ENCODE data around the gene DRD4. TPM values are rescaled to one million over a fixed set of nuclear protein-coding genes. Genes with fewer than 3 reads are reported as not detected.

Gene DRD4
- total RNA-seq, 1 experiment from 2014 or later: not detected

- no peak for DNase-seq
- Histone ChIP-seq H3K4me1 (no peaks in the 10 kb centered on the region), H3K9me3 (replicated peaks) (no peaks in the 10 kb centered on the region), H3K27ac (no peak overlapping the region), H3K27me3 (no peaks in the 10 kb centered on the region), H3K36me3 (peaks cover 4% of the 10 kb centered on the region; the same call in 1 of the 2 replicates), H3K4me3 (no peak overlapping the region)
Measured at GRCh38 chr11:657691-658126, 20.6 kb downstream of the DRD4 start.

GRCh38 chr11:659532-660085 is 22.5 kb downstream of the DRD4 start:
- peaks cover 14% of the 10 kb centered on the region; the same call in 1 of the 2 replicates for H3K36me3 ChIP-seq
- H3K4me3 ChIP-seq: no peak overlapping the region
- H3K27ac ChIP-seq: no peak overlapping the region
- H3K27me3 ChIP-seq: no peaks in the 10 kb centered on the region
- DNase-seq: no peak
- H3K9me3 ChIP-seq (replicated peaks): no peaks in the 10 kb centered on the region
- H3K4me1 ChIP-seq: no peaks in the 10 kb centered on the region

- H3K27me3 ChIP-seq: no peaks in the 10 kb centered on the region
- H3K27ac ChIP-seq: no peak overlapping the region
- no peaks in the 10 kb centered on the region for H3K9me3 ChIP-seq (replicated peaks)
- no peaks in the 10 kb centered on the region for H3K4me1 ChIP-seq
- H3K4me3 ChIP-seq: no peak overlapping the region
- no peak for DNase-seq
- H3K36me3 ChIP-seq: peaks cover 14% of the 10 kb centered on the region; the same call in 1 of the 2 replicates
Measured at GRCh38 chr11:660281-660680, 23.2 kb downstream of the DRD4 start.

DNA sequence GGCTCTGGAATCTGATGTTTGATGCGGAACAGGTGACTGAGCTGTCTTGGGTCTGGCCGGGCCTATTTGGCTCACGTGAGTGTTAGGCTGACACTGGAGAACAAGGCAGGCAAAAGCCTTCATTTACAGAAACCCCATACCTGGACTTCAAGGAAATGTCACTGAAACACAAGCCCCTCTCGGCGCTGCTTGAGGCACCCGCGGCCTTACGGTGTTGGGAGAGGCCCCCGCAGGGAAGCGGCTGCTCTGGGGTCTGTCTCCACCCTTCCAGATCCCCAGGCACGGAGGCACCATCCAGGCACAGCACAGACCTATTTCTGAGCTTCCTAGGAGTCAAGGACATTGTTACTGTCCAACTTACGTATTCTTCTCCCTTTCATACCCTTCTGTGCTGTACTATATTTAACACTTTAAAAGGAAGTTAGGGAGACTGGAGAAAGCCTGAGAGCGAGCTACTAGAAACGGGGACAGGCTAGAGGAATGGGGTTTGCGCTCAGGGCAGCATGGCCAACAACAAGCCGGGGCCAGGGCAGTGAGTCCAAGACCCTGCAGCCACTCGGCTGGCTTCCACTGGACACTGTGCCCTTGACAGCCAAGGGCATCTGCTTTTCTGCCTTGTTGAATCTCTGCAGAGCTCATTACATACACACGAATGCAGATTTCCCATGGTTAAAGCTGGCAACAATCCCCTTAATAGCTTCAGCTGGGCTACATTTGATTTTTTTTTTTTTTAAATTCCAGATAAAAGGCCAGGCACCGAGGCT is 23.8 kb downstream of the DRD4 start:
- Histone ChIP-seq H3K4me3 (no peak overlapping the region), H3K27me3 (no peaks in the 10 kb centered on the region), H3K4me1 (peaks cover 4% of the 10 kb centered on the region), H3K36me3 (peaks cover 14% of the 10 kb centered on the region; the same call in 1 of the 2 replicates), H3K27ac (no peak overlapping the region), H3K9me3 (replicated peaks) (no peaks in the 10 kb centered on the region)
- DNase-seq: no peak

DNA sequence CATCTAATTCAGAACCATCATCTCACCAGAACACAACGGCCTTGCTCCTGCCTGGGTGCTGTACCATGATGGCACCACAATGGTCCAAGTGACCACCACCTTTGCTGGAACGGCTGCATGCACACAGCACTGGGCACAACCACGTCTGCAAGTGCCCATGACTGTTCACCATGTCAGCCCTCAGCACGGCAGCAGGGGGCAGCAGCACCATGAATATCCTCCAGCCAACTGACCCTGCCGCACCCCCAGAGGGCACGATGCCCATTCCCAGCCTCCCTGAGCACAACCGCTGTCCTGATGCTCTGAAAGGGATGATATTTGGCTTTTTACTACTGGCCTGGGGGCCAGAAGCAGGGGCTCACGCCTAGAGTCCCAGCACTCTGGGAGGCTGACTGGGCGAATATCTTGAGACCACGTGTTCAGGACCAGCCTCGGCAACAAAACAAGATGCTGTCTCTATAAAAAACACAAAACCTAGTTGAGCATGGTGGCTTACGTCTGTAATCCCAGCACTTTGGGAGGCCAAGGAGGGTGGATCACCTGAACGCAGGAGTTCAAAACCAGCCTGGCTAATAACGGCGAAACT is 25.7 kb downstream of the DRD4 start:
- peak; percentile 71 to 75 for DNase-seq
- Histone ChIP-seq H3K27ac (no peak overlapping the region), H3K4me1 (peaks cover 13% of the 10 kb centered on the region), H3K9me3 (replicated peaks) (no peaks in the 10 kb centered on the region), H3K4me3 (no peak overlapping the region), H3K27me3 (no peaks in the 10 kb centered on the region), H3K36me3 (peaks cover 19% of the 10 kb centered on the region)

- peak overlapping the region; percentile 96 for H3K27ac ChIP-seq
Measured at GRCh38 chr11:665062-665703, 28.1 kb downstream of the DRD4 start.

GRCh38 chr11:665704-666281 is 28.7 kb downstream of the DRD4 start:
- peaks cover 19% of the 10 kb centered on the region for H3K4me1 ChIP-seq
- H3K27ac ChIP-seq: peak overlapping the region; percentile 96
- DNase-seq: no peak
- H3K4me3 ChIP-seq: peak overlapping the region; percentile 0; the same call in 1 of the 2 replicates
- no peaks in the 10 kb centered on the region for H3K9me3 ChIP-seq (replicated peaks)
- peaks cover 18% of the 10 kb centered on the region for H3K36me3 ChIP-seq
- H3K27me3 ChIP-seq: no peaks in the 10 kb centered on the region

More at GRCh38 chr11:665062-665703, 28.1 kb downstream of the DRD4 start:
- Histone ChIP-seq H3K27me3 (no peaks in the 10 kb centered on the region), H3K9me3 (replicated peaks) (no peaks in the 10 kb centered on the region), H3K36me3 (peaks cover 16% of the 10 kb centered on the region), H3K4me3 (no peak overlapping the region), H3K4me1 (peaks cover 19% of the 10 kb centered on the region)
- DNase-seq: peak; percentile 91 to 98

DNA sequence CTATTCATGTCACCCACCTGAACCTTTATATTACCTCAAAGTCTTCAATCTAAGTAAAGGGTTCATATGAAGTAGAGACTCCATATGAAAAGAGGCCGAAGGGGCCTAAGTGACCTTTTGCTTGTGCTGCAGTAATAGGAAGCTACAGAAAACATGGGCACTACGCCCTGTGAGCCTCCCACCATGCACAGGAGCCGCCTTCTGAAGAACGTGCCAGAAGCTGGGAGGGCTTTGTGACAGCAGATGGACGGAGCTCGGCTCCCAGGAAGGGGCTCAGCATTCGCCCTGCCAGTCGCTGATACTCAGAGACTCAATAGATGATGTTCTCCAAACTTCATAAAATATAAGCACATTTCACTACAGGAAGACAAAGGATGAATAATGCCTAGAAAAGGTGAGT is 36.8 kb downstream of the DRD4 start:
- no peak for DNase-seq
- Histone ChIP-seq H3K27me3 (no peaks in the 10 kb centered on the region), H3K4me1 (no peaks in the 10 kb centered on the region), H3K4me3 (no peak overlapping the region), H3K9me3 (replicated peaks) (no peaks in the 10 kb centered on the region), H3K27ac (no peak overlapping the region), H3K36me3 (peaks cover 33% of the 10 kb centered on the region)

- H3K36me3 ChIP-seq: peaks cover 33% of the 10 kb centered on the region
- no peak overlapping the region for H3K4me3 ChIP-seq
- no peak overlapping the region for H3K27ac ChIP-seq
- no peaks in the 10 kb centered on the region for H3K9me3 ChIP-seq (replicated peaks)
- no peak for DNase-seq
- no peaks in the 10 kb centered on the region for H3K4me1 ChIP-seq
- no peaks in the 10 kb centered on the region for H3K27me3 ChIP-seq
Measured at GRCh38 chr11:674406-674805, 37.3 kb downstream of the DRD4 start.

DNA sequence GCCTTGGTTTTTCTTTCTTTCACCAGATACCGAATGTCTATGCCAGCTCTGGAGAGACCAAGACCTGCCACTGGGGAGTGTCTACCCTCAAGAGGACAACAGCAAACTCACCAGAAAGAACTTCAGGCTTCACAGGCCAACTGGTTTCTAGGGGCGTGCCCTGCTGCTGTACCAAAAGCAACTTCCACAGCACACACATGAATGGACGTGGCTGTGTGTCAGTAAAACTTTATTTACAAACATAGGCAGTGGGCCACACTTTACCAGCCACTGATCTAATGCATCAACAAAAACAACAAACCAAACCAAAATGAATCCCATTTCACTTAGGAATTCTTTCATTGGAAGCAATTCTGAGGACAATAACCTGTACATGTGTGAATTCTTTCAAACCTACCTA is 41.2 kb downstream of the DRD4 start:
- H3K36me3 ChIP-seq: peaks cover 25% of the 10 kb centered on the region
- DNase-seq: no peak
- no peak overlapping the region for H3K4me3 ChIP-seq
- H3K4me1 ChIP-seq: no peaks in the 10 kb centered on the region
- no peak overlapping the region for H3K27ac ChIP-seq
- H3K27me3 ChIP-seq: no peaks in the 10 kb centered on the region
- no peaks in the 10 kb centered on the region for H3K9me3 ChIP-seq (replicated peaks)

GRCh38 chr11:679271-680207 is 42.5 kb downstream of the DRD4 start:
- Histone ChIP-seq H3K4me3 (no peak overlapping the region), H3K27ac (no peak overlapping the region), H3K36me3 (peaks cover 27% of the 10 kb centered on the region), H3K27me3 (no peaks in the 10 kb centered on the region), H3K4me1 (no peaks in the 10 kb centered on the region), H3K9me3 (replicated peaks) (no peaks in the 10 kb centered on the region)
- no peak for DNase-seq

- H3K4me3 ChIP-seq: no peak overlapping the region
- H3K4me1 ChIP-seq: no peaks in the 10 kb centered on the region
- peaks cover 30% of the 10 kb centered on the region for H3K36me3 ChIP-seq
- no peak overlapping the region for H3K27ac ChIP-seq
- no peak for DNase-seq
- H3K9me3 ChIP-seq (replicated peaks): no peaks in the 10 kb centered on the region
- H3K27me3 ChIP-seq: no peaks in the 10 kb centered on the region
Measured at GRCh38 chr11:680476-680875, 43.4 kb downstream of the DRD4 start.

GRCh38 chr11:680970-681369 is 43.9 kb downstream of the DRD4 start:
- no peaks in the 10 kb centered on the region for H3K27me3 ChIP-seq
- H3K9me3 ChIP-seq (replicated peaks): no peaks in the 10 kb centered on the region
- H3K4me1 ChIP-seq: no peaks in the 10 kb centered on the region
- peaks cover 32% of the 10 kb centered on the region for H3K36me3 ChIP-seq
- no peak overlapping the region for H3K27ac ChIP-seq
- no peak overlapping the region for H3K4me3 ChIP-seq
- no peak for DNase-seq

Measured in SJCRH30 (cell line).